Activated naive CD4-positive, alpha-beta T cell treated with anti-CD3 and anti-CD28 coated beads, Interleukin-2, amount 50 U/mL, for 72 hours (primary cell): ENCODE results near the gene PKHD1. TPM values are rescaled to one million over a fixed set of nuclear protein-coding genes. Genes with fewer than 3 reads are reported as not detected.

ENCODE experiments used
- ATAC-seq, 2 donors: fragments of 150-1000 bp; cut with Tn5 transposase; 2 replicates each; pipeline ENCODE4 v1.10.0; 2021; ENCODE audit warnings: mild to moderate bottlenecking in 2 of 2, moderate library complexity in 2 of 2
- DNase-seq, 2 donors: peaks; one replicate each; pipeline ENCODE4 v3.0.0; 2021 to 2022; ENCODE audit warnings: low spot score in 2 of 2
- H3K27ac Mint-ChIP-seq, 2 donors: one replicate each; pipeline ENCODE4 v1.8.0; 2022; ENCODE audit warnings: mild to moderate bottlenecking in 2 of 2, mixed read lengths in 2 of 2
- H3K36me3 Mint-ChIP-seq, 2 donors: one replicate each; pipeline ENCODE4 v1.8.0; 2022; ENCODE audit warnings: mixed read lengths in 2 of 2
- H3K9me3 Mint-ChIP-seq, 2 donors: one replicate each; pipeline ENCODE4 v1.8.0; 2022; ENCODE audit warnings: mixed read lengths in 2 of 2
- total RNA-seq, 2 donors: library from RNA; stranded (reverse); gene quantifications; one replicate each; pipeline ENCODE4 v1.2.3, GENCODE V29; 2022

The PKHD1 gene
- total RNA-seq, 2 donors from 2014 or later: not detected

DNA sequence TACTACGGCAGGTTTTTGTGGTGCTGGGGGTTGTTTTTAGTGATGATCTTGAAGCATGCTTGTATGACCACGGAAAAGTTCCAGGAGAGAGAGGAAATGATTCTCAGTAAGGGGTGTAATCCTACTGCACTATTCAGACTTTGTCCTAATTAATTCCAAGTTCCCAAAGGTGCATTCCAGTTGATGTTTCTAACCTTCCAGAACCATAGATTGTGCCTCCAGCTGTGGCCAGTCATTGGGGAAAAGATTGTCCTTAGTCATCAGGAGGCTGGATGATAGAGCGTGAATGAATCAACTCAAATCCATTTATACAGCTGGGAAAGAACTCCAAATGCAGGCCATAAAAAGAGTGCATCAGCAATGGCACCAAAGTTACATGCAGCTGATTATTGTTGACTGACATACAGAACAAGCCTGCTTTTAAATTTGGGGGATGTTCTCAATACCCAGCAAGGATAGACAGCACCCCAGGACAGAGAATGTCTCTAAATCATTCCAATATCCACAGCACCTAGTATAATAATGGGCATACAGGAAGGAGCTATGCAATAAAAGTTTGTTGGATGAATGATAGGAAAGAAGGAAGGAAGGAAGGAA is 27.8 kb upstream of the PKHD1 start:
- Mint-ChIP-seq H3K36me3 (peaks cover 0 to 11% of the 10 kb centered on the region in 2 donors), H3K9me3 (peaks cover 3 to 12% of the 10 kb centered on the region in 2 donors), H3K27ac (no peak overlapping the region)
- DNase-seq (no peak), ATAC-seq (no peak)

DNA sequence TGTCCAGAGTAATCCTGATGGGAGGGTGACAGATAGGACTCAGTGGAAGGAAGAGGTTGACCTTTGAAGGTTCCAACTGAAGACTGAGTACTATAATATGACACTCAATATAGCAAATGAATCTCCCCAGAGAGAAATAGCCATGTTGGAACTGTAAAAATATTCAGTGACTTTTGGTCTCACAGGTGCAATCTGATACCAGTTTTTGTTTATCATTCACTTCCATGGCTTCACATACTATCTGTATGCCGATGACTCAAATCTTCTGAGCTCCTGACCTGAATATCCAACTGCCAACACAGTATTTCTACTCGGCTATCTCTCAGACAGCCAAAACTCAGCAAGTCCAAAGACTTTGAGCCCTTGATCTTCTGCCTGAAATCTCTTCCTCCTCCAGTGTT is 21.8 kb upstream of the PKHD1 start:
- ATAC-seq: no peak
- Mint-ChIP-seq H3K9me3 (peaks cover 3 to 12% of the 10 kb centered on the region in 2 donors), H3K36me3 (peaks cover 0 to 11% of the 10 kb centered on the region in 2 donors), H3K27ac (no peak overlapping the region)
- no peak for DNase-seq

DNA sequence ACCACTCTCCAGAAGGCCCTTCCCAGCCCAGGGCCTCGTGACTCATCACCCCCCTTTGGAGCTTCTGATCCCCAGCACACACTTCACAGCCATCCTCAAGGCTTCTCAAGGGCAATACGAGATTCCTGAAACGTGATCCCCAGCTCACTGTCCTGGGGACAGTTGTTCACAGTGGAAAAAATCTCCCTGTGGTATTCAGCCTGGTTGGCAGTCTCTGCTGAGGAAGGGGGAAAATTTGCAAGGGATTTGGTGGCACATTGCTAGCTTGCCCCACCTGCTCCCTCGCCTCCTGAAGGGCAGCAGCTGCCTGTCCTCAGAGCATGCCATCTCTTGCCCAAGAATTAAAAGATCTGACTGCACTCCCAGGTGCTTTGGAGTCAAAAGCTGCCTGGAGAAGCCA is 20.7 kb upstream of the PKHD1 start:
- H3K27ac Mint-ChIP-seq: no peak overlapping the region
- DNase-seq (no peak), ATAC-seq (no peak)
- H3K36me3 Mint-ChIP-seq: peaks cover 0 to 11% of the 10 kb centered on the region in 2 donors
- H3K9me3 Mint-ChIP-seq: peaks cover 3 to 12% of the 10 kb centered on the region in 2 donors

DNA sequence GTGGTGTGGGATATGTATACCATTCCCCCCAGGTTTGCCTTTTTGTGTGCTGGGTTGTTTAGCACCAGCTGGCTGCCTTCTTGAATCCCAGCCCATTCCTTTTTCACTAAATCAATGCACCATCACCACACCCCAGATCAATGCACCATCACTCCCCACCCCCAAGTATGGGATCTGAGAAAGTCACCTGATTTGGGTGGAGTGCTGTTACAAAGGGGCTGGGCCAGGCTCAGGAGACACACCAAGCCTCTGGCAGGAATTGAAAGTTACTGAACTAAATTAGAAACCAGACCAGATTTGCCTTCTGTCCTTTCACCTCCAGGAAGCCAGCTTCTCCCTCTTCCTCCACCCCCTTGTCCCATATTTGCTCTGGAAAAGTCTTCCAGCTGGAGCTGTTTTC is 19.6 kb upstream of the PKHD1 start:
- no peak for ATAC-seq
- Mint-ChIP-seq H3K27ac (no peak overlapping the region), H3K9me3 (peaks cover 0 to 7% of the 10 kb centered on the region in 2 donors), H3K36me3 (peaks cover 0 to 7% of the 10 kb centered on the region in 2 donors)
- DNase-seq: no peak

DNA sequence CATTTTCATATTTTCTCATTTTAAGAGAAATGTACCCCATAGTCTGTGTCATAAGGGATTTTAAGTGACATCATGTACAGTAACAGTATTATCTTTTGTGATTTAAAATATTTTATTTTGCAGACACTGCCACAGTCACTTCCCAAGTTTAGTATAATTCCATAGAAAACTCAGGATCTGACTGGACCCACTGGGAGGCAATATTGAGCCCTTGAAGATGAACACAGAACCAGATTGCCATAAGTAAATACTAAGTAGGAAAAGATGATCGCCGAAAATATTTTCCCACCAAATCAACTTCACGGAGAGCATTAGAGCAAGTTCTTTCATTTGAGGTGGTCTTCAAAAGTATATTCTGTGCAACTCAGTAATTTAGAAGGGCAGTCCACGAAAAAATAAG is 17.6 kb upstream of the PKHD1 start:
- ATAC-seq (no peak), DNase-seq (no peak)
- H3K36me3 Mint-ChIP-seq: no peaks in the 10 kb centered on the region
- no peak overlapping the region for H3K27ac Mint-ChIP-seq
- H3K9me3 Mint-ChIP-seq: no peaks in the 10 kb centered on the region

DNA sequence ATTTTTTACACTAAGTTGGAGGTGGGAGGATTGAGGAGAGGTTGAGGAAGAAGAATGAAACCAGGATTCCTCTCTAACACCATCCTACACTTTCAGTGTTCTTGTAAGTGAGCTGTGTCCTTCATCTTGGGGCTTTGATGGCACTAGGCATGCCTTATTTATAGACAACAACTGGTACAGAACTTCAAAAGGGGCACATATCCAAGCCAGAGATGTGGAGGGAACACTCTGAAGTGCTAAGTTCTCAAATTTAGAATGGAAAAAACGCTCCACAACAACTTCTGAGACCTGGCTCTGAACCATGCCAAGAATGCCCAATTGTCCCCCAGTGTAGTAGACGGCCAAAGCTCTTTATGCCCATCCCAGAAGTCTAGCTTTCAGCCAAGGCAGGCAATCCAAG is 16.2 kb upstream of the PKHD1 start:
- Mint-ChIP-seq H3K36me3 (no peaks in the 10 kb centered on the region), H3K9me3 (no peaks in the 10 kb centered on the region), H3K27ac (no peak overlapping the region)
- no peak for ATAC-seq
- no peak for DNase-seq

DNA sequence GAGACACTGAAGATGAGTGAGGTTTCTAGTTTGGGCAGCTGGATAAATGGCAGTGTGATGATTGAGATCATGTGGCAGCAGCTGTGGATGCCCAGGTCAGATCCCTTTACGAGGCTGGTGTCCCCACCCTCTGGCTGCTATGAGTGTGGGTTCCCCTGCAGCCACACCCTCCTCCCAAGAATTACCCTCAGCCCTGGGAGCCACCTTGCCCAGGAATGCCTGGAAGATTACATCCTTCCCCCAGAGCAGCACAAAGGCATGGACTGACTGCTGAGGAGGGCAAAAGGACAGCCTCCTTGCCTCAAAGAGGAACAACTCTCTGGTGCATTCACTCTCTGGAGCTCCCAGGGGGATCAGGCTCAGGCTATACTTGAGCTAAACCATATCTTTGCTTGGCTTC is 15.0 kb upstream of the PKHD1 start:
- Mint-ChIP-seq H3K36me3 (no peaks in the 10 kb centered on the region), H3K9me3 (peaks cover 0 to 2% of the 10 kb centered on the region in 2 donors), H3K27ac (no peak overlapping the region)
- ATAC-seq (no peak), DNase-seq (no peak)

DNA sequence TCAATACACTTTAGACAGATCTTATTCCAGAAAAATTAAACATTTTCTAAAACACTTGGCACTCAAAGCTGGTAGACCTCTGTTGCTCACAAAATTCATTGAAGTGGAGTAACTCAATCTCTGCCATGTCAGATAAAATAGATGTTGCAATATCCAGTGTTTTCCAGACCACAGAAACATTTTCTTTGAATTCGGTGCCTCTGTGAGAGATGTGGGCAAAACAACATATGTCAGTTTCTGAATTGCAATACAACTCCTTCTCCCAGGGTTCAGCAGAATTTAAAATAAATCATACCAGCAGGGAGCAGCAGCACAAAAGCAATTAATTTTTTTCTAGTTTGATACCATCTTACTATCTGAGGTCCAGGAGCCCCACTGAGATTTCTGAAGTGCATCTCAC is 11.3 kb upstream of the PKHD1 start:
- DNase-seq (no peak), ATAC-seq (no peak)
- H3K36me3 Mint-ChIP-seq: peaks cover 0 to 5% of the 10 kb centered on the region in 2 donors
- no peak overlapping the region for H3K27ac Mint-ChIP-seq
- H3K9me3 Mint-ChIP-seq: peaks cover 0 to 5% of the 10 kb centered on the region in 2 donors

DNA sequence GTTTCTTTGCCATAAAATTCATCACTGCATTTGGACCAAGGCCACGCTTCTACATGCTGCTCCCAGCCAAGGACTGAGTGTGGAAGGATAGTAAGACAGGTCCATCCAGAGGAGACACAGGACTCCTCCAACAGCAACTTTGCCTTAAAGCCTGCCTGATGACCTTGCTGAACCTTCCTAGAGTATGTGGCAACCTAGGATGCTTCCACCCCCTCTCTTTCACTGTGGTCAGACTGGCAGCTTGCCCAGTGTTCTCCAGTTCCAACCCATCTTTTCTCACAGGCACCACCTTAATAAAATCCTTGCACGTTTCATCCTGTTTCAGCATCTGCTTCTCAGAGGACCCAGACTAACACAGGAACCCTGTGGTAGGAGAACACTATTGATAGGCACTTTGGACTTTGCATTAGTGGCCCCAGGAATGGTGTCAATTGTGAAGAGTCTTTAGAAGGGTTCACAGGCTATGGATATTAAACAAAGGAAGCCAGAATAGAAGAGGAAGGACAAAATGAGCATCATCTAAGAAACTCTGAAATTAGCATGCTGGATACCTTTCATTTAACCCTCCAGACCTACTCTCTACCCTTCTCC is 2.4 kb upstream of the PKHD1 start:
- DNase-seq: no peak
- no peak for ATAC-seq
- H3K36me3 Mint-ChIP-seq: peaks cover 0 to 5% of the 10 kb centered on the region in 2 donors
- no peaks in the 10 kb centered on the region for H3K9me3 Mint-ChIP-seq
- H3K27ac Mint-ChIP-seq: peak overlapping the region in 1 of 2 donors; percentile 17

DNA sequence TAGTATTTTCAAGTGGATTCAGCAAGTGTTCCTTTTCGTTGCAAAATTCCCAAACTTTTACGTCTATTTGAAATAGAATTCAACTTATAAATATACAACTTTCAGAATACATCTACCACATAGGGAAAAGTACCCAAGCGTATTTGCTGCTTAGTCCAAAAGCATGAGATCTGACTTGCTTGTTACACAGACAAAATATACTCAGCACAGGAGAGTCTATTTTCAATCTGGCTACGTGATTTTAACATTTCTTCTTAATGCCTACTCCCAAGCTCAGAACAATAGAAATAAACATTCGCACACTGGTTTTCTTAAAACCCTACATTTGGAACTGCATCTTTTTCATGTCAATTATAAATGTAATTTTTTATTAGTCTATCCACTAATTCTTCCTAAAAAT is 672 bp downstream of the PKHD1 start:
- DNase-seq (no peak), ATAC-seq (no peak)
- no peaks in the 10 kb centered on the region for H3K9me3 Mint-ChIP-seq
- H3K27ac Mint-ChIP-seq: no peak overlapping the region
- no peaks in the 10 kb centered on the region for H3K36me3 Mint-ChIP-seq

DNA sequence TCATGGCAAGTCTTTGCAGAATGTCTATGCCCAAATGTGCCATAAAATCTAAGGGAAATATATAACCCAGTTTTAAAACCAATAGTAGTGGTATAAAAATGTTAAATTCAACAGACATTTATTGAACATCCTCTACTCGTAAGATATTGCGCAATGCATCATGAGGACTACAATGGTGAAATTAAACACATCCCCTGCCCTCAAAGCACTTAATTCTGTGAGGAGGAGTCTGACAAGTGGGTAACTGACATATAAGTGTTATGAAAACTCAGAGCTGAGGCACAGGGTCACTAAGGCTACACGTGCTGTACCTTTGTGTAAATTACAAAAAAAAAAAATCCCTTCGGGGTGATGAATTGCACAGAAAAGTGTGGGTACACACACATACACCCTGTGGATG is 6.2 kb downstream of the PKHD1 start:
- Mint-ChIP-seq H3K36me3 (no peaks in the 10 kb centered on the region), H3K9me3 (no peaks in the 10 kb centered on the region), H3K27ac (no peak overlapping the region)
- no peak for DNase-seq
- ATAC-seq: no peak

DNA sequence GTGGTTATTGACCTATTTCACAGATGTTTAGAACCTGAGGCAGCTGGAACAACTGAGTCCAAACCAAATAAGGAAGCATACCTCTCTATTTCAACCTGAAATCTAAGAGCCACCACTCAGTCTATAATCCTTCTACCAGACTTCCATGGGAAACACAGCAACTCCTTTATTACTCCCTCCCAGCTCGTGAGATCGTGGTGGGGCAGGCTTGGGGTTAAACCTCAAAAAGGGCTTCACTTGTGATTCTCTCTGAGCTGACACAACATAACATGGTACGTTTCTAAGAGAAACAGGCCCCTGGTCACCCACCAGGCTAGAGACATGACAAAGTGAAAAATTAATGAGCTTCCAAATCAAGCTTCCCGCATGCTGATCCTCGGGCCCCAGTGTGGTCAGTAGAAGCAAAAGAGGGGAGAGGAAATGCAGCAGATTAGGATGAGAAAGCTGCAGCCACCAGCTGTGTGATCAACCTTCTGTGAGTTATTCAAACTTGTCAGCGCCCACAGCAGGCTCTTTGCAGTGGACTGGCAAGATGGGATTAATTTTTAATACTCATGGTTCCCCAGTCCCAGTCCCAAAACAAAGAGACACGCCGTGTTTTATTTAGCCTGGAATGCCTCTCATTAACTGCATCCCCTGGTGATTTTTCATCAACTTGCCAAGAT is 9.3 kb downstream of the PKHD1 start:
- Mint-ChIP-seq H3K36me3 (no peaks in the 10 kb centered on the region), H3K27ac (no peak overlapping the region), H3K9me3 (no peaks in the 10 kb centered on the region)
- ATAC-seq: no peak
- no peak for DNase-seq

DNA sequence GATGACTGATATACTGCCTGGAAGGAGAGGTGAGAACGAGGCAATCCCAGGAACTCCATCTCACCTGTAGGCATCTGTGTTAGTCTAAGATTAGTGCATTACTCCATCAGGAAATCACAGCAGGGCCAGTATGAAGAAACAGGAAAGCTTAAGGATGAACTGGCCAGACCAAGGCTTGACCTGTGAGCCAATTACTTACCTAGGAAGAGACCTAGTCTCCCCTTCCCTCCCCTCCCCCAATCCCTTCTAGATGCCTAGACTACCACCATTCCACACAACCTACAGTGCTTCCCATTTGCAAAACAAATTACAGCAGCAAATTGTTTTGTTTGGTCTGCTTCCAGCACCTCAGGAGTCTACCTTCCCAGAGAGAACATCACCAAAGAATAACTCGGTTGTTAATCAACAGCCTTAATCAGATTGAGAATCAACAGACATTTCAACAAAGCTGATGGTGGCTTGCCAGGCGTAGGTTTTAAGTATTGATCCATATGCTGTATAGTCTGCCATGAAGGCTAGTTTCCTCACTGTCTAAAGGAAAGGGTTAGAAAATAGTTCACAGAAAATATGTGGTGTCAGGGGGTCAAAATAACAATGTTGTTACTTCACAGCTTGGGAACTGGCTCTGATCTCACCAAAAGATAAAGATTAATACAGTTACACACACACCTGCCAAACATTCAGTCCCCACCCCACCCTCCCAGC is 10.1 kb downstream of the PKHD1 start:
- ATAC-seq (no peak), DNase-seq (no peak)
- H3K27ac Mint-ChIP-seq: no peak overlapping the region
- H3K9me3 Mint-ChIP-seq: no peaks in the 10 kb centered on the region
- no peaks in the 10 kb centered on the region for H3K36me3 Mint-ChIP-seq

DNA sequence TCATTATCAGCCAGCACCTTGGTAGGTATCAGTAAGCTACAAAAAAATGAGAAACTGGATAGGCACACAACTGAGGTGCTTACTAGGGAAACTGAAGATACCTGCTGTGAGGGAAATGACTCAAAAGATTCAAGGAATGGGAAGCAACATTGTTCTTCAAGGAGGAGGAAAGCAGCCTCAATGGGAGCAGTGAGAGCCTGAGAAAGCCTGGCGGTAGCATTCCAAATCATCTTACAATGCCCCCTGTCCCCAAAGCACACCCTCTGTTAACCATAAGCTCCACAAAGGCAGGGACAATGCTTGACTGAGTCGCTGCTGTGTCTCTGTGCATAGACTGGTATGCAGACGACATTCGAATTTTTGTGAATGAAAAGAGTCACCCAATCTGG is 10.6 kb downstream of the PKHD1 start:
- Mint-ChIP-seq H3K9me3 (no peaks in the 10 kb centered on the region), H3K36me3 (no peaks in the 10 kb centered on the region), H3K27ac (no peak overlapping the region)
- ATAC-seq (no peak), DNase-seq (no peak)

DNA sequence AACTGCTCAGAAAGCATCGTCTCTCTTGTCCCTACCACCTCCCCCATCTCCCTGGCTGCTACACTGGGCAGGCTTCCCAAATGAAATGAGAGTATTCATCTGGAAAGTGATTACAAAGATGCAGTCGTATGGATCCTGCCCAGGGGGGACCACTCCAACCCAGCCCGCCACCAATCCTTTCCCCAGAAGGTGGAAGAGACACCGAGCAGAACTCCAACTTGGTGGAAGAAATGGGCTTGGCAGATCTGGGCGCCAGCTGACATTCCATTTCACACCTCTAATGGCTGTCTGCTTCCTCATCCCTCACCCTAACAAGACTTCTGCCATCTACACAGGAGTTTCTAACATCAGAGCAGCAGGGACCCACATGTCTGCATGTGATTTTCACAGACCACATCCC is 12.7 kb downstream of the PKHD1 start:
- Mint-ChIP-seq H3K27ac (no peak overlapping the region), H3K9me3 (no peaks in the 10 kb centered on the region), H3K36me3 (no peaks in the 10 kb centered on the region)
- DNase-seq (no peak), ATAC-seq (no peak)

DNA sequence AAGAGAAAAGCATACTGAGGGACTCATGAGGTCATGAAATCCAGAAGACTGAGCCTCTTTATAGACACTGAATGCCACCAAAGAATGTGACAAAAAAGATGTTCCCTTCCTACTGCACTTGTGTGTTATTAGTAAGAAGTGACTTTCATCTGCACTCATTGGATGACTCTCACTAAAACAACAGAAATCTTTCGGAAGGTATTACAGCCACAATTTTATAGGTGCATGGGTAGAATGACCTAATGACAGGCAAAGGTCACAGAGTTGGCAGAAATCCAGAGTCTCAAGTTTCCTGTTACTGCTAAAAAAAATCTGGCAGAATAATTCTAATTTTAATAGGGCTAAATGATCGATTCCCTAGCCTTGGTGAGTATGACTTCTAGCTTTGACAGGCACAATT is 13.3 kb downstream of the PKHD1 start:
- H3K27ac Mint-ChIP-seq: no peak overlapping the region
- no peak for ATAC-seq

DNA sequence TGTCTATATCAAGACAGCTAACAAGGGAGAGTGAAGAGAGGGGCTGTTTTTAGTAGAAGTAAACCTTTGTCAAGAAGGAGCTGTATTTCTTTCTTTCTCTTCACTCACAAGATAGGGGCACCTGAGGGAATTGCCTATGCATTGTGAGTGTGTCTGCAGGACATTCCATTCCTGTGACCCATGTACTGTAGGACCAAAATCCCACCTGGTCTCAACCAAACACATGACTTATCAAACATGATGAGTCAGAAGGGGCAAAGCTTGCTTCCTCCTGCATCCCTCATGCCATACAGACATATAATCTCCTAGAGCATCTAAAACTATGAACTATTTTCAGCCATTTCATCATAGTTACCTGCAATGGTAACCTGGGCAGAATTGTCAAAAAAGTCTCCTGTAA is 21.8 kb downstream of the PKHD1 start:
- H3K36me3 Mint-ChIP-seq: no peaks in the 10 kb centered on the region
- H3K27ac Mint-ChIP-seq: no peak overlapping the region
- ATAC-seq (no peak), DNase-seq (no peak)
- H3K9me3 Mint-ChIP-seq: no peaks in the 10 kb centered on the region

More for the DNA sequence above, 13.3 kb downstream of the PKHD1 start:
- no peak for DNase-seq
- no peaks in the 10 kb centered on the region for H3K36me3 Mint-ChIP-seq
- no peaks in the 10 kb centered on the region for H3K9me3 Mint-ChIP-seq
